Cardiac fibroblast (primary cell): Measurements from ENCODE around the gene ST8SIA3.

Experiments
- DNase-seq, 2 donors: peaks; one replicate each; pipeline versions ENCODE4 v3.0.0 to v3.0.0-alpha.2; 2010; ENCODE audit warnings: low read depth in 2 of 2
- H3K4me3 ChIP-seq, 2 donors: replicated peaks in 1 of 2; 1 replicate in 1 of 2; 2 replicates in 1 of 2; pipeline ENCODE4 v1.5.1; 2011; ENCODE audit warnings: low read depth in 2 of 2, low read length in 2 of 2, mild to moderate bottlenecking in 2 of 2, moderate library complexity in 1 of 2
- TF ChIP-seq, protein P1 (sequence below): IDR thresholded peaks from one replicate; pipeline ENCODE4 v1.5.1; 2011; ENCODE audit warnings: low read depth, mild to moderate bottlenecking, low read length, inconsistent platforms

The ST8SIA3 gene

DNA sequence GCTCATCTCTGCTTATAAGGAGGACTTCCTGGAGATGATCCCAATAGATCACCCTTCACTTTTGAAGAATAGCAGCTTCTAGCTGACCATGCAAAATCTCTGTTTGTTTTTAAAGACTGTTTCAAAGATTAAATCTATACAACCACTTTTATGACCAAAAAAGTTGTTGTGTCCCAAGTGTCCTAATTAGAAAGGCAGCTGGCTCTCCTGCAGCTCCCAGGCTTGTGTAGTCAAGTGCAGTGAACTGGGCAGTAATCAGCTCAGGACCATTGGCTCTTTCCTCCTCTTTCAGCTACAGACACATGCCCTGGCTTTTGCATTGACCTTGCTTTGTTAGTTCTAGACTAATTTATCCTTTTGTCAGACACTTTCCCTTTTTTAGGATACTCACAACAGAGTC, 10.4 kb downstream of the ST8SIA3 start:
- DNase-seq, result no peak
- TF ChIP-seq, protein P1, sequence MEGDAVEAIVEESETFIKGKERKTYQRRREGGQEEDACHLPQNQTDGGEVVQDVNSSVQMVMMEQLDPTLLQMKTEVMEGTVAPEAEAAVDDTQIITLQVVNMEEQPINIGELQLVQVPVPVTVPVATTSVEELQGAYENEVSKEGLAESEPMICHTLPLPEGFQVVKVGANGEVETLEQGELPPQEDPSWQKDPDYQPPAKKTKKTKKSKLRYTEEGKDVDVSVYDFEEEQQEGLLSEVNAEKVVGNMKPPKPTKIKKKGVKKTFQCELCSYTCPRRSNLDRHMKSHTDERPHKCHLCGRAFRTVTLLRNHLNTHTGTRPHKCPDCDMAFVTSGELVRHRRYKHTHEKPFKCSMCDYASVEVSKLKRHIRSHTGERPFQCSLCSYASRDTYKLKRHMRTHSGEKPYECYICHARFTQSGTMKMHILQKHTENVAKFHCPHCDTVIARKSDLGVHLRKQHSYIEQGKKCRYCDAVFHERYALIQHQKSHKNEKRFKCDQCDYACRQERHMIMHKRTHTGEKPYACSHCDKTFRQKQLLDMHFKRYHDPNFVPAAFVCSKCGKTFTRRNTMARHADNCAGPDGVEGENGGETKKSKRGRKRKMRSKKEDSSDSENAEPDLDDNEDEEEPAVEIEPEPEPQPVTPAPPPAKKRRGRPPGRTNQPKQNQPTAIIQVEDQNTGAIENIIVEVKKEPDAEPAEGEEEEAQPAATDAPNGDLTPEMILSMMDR, result no peak
- H3K4me3 ChIP-seq, result no peak overlapping the region

DNA sequence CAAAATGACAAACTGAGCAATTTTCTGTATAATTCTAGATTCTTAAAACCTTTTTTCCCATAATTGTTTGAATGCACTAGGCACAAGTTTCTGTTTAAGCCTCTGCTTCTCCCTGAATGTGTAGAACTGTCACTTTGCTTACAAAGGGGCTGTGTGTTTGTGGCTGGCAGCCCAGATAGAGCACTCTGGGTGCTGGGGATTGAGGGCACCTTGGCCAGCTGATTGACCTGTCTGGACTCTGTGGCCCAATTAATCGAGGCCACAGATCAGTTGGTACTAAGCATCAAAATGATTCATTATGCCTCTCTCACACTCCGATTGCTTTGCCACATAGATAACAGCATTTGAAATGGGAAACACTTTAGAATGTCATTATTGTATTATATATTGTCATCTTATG, 12.1 kb downstream of the ST8SIA3 start:
- DNase-seq, result no peak
- TF ChIP-seq, protein P1, result no peak
- no peak overlapping the region for H3K4me3 ChIP-seq

DNA sequence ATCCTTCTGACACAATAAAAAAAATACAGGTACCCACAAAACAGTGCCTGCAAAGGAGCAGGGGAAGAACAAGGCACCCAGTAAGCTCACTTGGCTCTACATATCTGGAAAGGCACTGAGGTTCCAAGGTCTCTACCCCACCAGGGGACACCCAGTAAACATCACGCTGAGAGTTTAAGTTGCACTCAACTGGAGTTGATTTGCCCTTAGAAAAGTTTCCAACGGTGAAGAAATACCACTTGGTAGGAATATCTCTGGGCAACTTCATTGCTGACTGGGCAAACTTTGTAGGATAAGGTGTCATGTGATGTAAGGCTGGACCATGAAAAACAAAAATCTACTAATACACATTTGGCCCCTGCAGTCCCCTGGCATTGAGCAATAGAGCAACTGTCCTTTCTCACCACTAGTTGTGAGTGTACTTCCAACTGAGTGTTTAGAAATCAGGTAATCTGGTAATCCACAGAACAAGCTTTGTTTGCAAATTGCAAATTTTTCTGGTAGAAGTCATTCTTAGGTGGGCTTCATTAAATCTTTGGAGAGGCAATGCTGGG, 14.2 kb downstream of the ST8SIA3 start:
- H3K4me3 ChIP-seq, result no peak overlapping the region
- TF ChIP-seq, protein P1, result no peak
- DNase-seq, result no peak

DNA sequence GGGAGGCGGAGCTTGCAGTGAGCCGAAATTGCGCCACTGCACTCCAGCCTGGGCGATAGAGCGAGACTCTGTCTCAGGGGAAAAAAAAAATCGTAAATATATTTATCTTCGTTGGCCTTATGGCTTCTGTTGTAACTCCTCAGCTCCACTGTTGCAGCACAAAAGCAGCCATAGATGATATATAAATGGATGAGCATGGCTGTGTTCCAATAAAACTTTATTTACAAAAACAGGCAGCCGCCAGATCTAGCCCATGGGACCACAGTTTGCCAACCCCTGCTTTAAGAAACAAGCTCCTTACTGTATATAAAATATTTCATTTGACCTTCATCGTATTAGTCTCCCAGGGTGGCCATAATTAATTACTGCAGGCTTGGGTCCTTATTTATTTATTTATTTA, 20.1 kb downstream of the ST8SIA3 start:
- H3K4me3 ChIP-seq, result no peak overlapping the region
- no peak for DNase-seq
- TF ChIP-seq, protein P1, result no peak

DNA sequence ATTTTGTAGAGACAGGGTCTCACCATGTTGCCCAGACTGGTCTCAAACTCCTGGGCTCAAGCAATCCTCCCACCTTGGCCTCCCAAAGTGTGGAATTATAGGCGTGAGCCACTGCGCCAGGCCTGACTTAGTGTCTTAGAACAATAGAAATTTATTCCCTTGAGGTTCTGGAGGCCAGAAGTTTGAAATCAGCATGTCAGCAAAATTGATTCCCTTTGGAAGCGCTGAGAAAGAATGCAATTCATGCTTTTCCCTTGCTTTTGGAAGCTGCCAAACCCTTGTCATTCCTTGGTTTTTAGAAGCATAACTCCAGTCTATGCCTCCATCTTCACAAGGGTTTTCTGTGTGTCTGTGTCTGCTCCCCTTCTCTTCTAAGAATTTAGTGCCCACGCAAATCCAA, 20.7 kb downstream of the ST8SIA3 start:
- no peak overlapping the region for H3K4me3 ChIP-seq
- no peak for DNase-seq
- TF ChIP-seq, protein P1, result no peak

DNA sequence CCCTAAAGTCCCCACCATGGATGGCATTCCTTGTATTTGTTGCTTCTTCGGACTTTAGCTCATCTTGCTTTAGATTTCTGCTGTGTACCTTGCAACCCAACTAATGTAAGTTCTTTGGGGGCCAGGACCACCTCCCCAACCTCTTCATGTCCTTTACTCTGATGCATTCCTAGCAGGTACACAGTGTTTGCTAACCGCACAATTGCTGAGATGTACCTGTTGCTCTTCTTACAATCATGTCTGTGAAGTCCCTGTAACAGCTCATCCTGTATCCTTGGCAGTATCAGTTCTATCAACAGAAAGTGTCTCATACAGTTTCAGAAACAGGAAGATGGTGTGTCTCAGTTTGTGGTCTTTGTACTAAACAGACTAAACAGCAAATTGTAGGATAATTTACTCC, 24.1 kb downstream of the ST8SIA3 start:
- H3K4me3 ChIP-seq, result no peak overlapping the region
- no peak for DNase-seq
- TF ChIP-seq, protein P1, result no peak

DNA sequence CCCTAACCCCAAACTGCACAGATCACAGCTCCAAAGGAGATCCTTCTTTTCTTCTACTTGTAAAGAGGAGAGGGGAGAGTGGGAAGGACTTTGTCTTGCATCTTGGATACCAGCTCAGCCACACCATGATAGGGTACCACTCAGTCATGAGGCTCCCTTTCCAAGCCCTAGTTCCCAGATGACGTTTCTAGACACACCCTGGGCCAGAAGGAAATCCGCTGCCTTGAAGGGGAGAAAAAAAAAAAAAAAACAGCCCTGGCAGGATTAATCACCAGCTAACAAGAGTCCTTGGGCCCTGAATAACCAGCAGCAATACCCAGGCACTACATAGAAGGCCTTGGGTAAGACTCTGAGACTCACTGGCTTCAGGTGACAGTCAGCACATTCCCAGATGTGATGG, 36.9 kb downstream of the ST8SIA3 start:
- TF ChIP-seq, protein P1, result no peak
- no peak overlapping the region for H3K4me3 ChIP-seq
- DNase-seq, result no peak
